Progenitor cell of endocrine pancreas (in vitro differentiated cells): Measurements from ENCODE around the gene TWIST1. TPM values are rescaled to one million over a fixed set of nuclear protein-coding genes. Genes with fewer than 3 reads are reported as not detected.

ENCODE experiments used
- DNase-seq: peaks from one replicate; pipeline ENCODE4 v3.0.0; 2021; ENCODE audit warnings: low spot score; ENCODE audit not compliant: unreplicated experiment
- H3K27ac Mint-ChIP-seq: 2 replicates; pipeline ENCODE4 v1.8.0; 2021; ENCODE audit warnings: mild to moderate bottlenecking, moderate library complexity, mixed read lengths
- H3K27me3 Mint-ChIP-seq: 2 replicates; pipeline ENCODE4 v1.8.0; 2021; ENCODE audit warnings: mixed read lengths
- H3K36me3 Mint-ChIP-seq: 2 replicates; pipeline ENCODE4 v1.8.0; 2022; ENCODE audit warnings: mixed read lengths; ENCODE audit not compliant: insufficient read depth
- H3K4me1 Mint-ChIP-seq: 2 replicates; pipeline ENCODE4 v1.8.0; 2021; ENCODE audit warnings: low read depth, mixed read lengths
- H3K4me3 Mint-ChIP-seq: 2 replicates; pipeline ENCODE4 v1.8.0; 2021; ENCODE audit warnings: low read depth, mild to moderate bottlenecking, moderate library complexity, mixed read lengths
- H3K9me3 Mint-ChIP-seq: 2 replicates; pipeline ENCODE4 v1.8.0; 2021; ENCODE audit warnings: low read depth, mixed read lengths
- total RNA-seq: library from RNA; stranded (reverse); gene quantifications from 2 replicates; pipeline ENCODE4 v1.2.1, GENCODE V29; 2021
- TF ChIP-seq, protein P1 (sequence below): fragments of 200-600 bp; sonication (generic); IDR thresholded peaks from one replicate; pipeline ENCODE4 v1.5.0; 2021; ENCODE audit warnings: antibody characterized with exemption, mild to moderate bottlenecking; ENCODE audit not compliant: unreplicated experiment

TWIST1 gene
- total RNA-seq, 1 donor from 2014 or later = 1.8 TPM

DNA sequence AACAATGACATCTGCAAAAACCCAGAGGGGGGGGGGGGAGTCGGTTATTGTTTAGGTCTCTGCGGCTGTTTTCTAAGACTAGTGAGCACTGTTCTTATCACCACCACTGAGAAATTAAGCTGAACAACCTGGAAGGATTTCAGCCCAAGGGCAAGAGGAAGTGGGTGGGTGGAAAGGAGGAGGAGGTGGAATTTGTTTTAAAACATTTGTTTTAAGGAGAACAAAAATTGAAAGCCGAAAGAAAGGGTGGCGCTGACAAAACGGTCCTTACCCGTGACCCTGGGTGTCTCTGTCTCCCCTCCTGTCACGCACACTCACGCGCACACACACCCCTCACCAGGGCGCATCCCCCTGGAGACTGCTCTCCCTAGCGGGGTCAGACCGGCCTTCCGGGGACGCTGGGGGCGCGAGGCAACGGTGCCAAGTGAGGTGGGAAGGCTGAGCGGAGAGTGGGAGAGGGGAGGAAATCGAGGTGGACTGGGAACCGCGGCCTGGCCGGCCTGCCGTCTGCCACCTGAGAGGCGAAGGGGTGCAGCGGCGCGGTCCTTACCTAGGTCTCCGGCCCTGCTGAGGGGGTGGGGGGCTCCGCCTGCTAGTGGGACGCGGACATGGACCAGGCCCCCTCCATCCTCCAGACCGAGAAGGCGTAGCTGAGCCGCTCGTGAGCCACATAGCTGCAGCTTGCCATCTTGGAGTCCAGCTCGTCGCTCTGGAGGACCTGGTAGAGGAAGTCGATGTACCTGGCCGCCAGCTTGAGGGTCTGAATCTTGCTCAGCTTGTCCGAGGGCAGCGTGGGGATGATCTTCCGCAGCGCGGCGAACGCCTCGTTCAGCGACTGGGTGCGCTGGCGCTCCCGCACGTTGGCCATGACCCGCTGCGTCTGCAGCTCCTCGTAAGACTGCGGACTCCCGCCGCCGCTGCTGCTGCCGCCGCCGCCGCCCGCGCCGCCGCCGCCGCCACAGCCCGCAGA lies 1.0 kb downstream of the TWIST1 start:
- H3K9me3 Mint-ChIP-seq = no peaks in the 10 kb centered on the region
- no peak for DNase-seq
- TF ChIP-seq, protein P1, sequence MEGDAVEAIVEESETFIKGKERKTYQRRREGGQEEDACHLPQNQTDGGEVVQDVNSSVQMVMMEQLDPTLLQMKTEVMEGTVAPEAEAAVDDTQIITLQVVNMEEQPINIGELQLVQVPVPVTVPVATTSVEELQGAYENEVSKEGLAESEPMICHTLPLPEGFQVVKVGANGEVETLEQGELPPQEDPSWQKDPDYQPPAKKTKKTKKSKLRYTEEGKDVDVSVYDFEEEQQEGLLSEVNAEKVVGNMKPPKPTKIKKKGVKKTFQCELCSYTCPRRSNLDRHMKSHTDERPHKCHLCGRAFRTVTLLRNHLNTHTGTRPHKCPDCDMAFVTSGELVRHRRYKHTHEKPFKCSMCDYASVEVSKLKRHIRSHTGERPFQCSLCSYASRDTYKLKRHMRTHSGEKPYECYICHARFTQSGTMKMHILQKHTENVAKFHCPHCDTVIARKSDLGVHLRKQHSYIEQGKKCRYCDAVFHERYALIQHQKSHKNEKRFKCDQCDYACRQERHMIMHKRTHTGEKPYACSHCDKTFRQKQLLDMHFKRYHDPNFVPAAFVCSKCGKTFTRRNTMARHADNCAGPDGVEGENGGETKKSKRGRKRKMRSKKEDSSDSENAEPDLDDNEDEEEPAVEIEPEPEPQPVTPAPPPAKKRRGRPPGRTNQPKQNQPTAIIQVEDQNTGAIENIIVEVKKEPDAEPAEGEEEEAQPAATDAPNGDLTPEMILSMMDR = no peak
- H3K27ac Mint-ChIP-seq = no peak overlapping the region
- H3K4me1 Mint-ChIP-seq = peaks cover 3% of the 10 kb centered on the region
- peak overlapping the region; percentile 40 for H3K4me3 Mint-ChIP-seq
- H3K27me3 Mint-ChIP-seq = peaks cover 81% of the 10 kb centered on the region
- H3K36me3 Mint-ChIP-seq = no peaks in the 10 kb centered on the region

DNA sequence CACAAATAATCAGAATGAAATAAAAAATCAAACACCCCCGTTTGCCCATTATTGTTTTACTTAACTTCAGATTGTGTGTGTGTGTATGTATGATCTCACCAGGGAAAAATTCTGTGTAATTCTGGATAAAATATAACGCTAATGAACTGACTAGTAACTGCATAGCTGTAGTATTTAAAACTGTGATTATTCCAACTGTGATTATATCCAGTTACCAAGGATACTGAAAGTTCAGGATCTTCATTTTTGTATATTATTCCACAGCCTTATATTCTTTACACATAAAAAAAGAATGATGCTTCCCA lies 2.9 kb downstream of the TWIST1 start:
- H3K4me3 Mint-ChIP-seq = no peak overlapping the region

DNA sequence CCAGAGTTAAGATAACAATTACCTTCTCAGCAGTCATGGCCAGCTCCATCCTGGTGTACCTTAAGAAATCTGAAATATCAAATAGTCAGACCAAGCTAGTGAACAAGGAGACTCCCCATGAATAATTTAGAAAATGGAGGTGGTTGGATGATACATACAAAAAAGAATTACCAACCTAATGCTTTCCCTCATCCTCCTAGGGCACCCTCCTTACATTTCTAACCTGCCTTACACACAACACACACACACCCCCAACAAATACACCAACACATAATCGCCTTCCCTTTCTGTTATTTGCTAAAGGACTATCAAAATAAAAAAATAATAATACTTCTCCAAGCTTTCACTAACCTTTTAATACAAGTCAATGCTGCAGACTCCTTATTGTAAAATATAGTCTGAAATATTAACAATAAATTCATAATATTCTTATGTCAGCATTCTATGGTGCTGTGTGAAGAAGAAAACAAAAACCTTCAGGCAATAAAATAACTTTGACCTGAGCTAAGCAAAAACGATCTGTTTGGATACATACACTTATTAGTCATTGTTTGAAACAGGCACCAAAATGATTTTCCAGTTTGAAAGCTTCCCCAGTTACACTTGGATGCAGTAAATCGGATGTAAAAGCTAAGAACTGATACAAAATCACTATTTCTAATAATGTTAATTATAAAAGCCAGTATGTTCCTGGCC lies 3.4 kb downstream of the TWIST1 start:
- H3K27me3 Mint-ChIP-seq = peaks cover 81% of the 10 kb centered on the region
- H3K4me1 Mint-ChIP-seq = peaks cover 3% of the 10 kb centered on the region
- no peak overlapping the region for H3K27ac Mint-ChIP-seq
- TF ChIP-seq, protein P1 = no peak
- H3K4me3 Mint-ChIP-seq = no peak overlapping the region
- no peaks in the 10 kb centered on the region for H3K9me3 Mint-ChIP-seq
- no peak for DNase-seq
- no peaks in the 10 kb centered on the region for H3K36me3 Mint-ChIP-seq

More for the DNA sequence above, 2.9 kb downstream of the TWIST1 start:
- no peak for DNase-seq
- TF ChIP-seq, protein P1 = no peak
- H3K9me3 Mint-ChIP-seq = no peaks in the 10 kb centered on the region
- no peaks in the 10 kb centered on the region for H3K36me3 Mint-ChIP-seq
- peaks cover 81% of the 10 kb centered on the region for H3K27me3 Mint-ChIP-seq
- no peak overlapping the region for H3K27ac Mint-ChIP-seq
- peaks cover 3% of the 10 kb centered on the region for H3K4me1 Mint-ChIP-seq

DNA sequence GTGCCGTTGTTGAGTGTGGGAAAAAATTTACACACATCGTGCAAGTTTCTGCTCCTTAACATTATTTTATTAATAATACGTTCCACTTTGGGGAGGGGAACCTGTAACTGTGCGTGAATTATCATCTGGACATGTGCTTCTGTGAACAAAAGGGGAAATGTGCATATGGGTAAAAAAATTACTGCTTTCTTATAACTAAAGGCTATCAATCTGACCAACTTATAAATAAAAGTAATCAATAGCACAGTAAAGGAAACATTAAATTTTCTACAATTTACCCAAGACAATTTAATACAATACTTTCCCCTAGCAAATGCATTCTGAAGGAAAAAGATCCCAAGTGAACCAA lies 4.5 kb downstream of the TWIST1 start:
- Mint-ChIP-seq H3K4me3 (no peak overlapping the region), H3K9me3 (no peaks in the 10 kb centered on the region), H3K27ac (no peak overlapping the region), H3K27me3 (peaks cover 81% of the 10 kb centered on the region), H3K36me3 (no peaks in the 10 kb centered on the region), H3K4me1 (peaks cover 4% of the 10 kb centered on the region)
- TF ChIP-seq, protein P1 = no peak
- DNase-seq = no peak

DNA sequence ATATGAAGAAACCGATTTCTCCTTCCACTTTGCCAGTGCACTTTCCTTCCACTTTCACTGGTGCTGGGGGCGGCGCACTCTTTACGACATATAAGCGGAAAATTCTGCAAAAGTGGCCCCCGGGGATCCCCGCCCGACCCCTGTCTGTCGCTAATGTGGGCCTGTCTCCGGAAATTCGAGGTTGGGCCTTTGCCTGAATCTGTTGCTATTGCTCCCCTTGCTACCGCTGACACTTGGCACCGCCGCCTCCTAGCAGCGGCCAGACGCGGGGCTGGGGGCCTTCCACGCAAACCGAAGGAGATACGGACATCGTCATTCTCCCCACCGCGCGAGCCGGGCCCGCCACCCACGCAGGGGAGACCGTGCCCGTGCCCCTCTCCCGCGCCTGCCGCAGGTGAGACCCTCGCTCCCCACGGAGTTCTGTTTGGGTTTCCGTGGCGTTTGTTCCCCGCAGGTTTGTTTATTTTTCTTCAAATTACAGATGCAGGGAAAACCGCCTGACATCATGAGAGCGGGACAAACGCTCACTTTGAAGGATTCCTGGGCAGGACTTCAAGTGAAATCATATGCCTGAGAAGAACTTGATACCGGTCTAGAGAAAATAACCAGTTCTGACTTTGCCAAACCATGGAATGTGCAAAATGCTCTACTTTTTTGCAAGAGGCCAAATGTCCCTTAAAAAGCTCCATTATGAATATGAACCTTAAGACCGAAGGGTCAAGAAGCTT lies 5.0 kb downstream of the TWIST1 start:
- H3K27me3 Mint-ChIP-seq = peaks cover 86% of the 10 kb centered on the region
- no peaks in the 10 kb centered on the region for H3K36me3 Mint-ChIP-seq
- no peak for DNase-seq
- H3K9me3 Mint-ChIP-seq = no peaks in the 10 kb centered on the region
- no peak overlapping the region for H3K27ac Mint-ChIP-seq
- H3K4me3 Mint-ChIP-seq = no peak overlapping the region
- H3K4me1 Mint-ChIP-seq = peaks cover 9% of the 10 kb centered on the region
- TF ChIP-seq, protein P1 = no peak
